Muscle of arm (tissue), 12 donors: ENCODE measurements around the gene DENND4A. TPM values are rescaled to one million over a fixed set of nuclear protein-coding genes. Genes with fewer than 3 reads are reported as not detected.
"Not testable (repeated sequence)": the region's sequence is repeated elsewhere in the genome, so short reads cannot be mapped to it uniquely, and the experiment has no call there.

ENCODE experiments used
- DNase-seq: peaks from one replicate; pipeline ENCODE4 v3.0.0-alpha.2; 2013
- polyA plus RNA-seq, 12 donors: library from polyadenylated mRNA; unstranded; fragments of 120-200 nt; gene quantifications; one replicate each; pipeline ENCODE4 v1.2.1, GENCODE V29; 2013; ENCODE audit not compliant: insufficient read length in 12 of 12

DENND4A gene
- polyA plus RNA-seq, 12 donors, result 10.4 to 19.0 (median 14.0) TPM; not detected in 1

DNA sequence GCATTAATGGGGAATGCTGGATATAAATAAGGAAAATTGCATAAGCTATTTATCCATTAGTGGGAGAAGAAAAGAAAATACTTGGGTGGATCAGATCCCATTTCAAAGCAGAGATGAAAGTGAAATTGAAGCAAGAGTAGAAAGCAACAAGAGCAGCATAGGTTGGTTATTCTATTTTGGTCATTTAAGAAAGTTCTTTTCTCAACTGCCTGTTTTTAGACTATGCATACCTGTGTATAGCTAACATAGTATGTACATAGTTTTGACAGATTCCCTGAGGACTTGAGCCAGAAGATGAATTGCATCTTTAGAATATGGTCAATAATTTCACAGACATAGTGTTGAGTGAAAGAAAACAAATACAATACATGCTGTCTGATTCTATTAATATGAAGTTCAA, 29.0 kb upstream of the DENND4A start:
- no peak for DNase-seq

DNA sequence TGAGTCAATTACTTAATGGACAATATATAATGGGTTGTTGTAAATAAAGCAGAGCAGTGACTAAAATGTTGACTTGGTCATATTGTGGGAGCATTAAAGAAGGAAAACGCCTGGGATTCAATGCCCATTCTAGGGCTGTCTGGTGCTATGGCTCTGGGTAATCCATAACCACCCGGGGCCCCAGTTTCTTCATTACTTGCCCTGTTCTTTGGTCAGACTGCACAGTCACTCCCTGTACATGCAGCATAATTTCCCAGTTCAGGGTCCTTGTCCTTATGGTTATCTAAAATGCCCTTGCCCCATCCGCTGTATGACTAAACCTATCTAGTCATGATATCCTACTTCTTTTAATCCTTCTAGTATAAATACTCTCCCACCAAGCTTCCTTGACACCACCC, 27.5 kb upstream of the DENND4A start:
- DNase-seq, result no peak

DNA sequence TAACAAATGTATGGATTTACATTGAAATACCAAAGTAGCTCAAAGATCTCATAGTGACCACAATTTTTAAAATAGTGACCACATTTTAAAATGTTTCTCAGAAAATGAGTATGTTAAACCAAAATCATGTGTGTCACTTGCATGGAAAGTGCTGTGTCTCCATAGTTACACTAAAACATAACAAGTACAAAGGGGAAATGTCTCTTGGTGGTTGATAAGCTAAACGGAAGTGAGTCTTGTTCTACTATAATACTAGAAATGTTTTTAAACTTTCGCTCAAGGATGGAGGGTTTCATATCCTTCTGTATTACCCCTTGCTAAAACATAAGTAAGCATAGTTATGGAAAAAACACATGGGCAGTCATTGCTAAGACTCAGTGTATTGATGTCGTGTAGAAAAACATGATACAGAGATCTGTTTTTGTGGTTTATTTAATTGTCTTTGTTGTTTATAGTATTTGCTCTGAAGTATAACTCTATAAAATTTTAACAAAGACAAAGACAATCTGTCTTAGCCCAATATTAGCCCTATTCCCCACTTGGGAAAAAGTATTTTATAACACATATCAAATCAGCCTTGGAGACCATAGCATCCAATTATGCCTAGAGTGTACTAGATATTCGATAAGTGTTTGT, 27.0 kb upstream of the DENND4A start:
- no peak for DNase-seq

DNA sequence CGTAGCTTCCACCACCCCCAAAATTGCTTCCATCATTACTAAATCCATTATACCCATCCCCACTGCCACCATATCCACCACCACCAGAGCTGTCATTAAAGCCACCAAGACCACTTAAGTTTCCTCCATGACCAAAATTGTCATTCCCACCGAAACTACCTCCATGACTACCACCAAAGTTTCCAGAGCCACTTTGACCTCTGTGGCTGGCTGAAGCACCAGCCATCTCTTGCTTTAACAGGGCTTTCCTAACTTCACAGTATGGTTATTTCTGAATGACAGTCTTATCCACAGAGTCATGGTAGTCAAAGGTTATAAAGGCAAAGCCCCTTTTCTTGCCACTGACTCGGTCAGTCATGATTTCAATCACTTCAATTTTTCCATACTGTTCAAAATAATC, 24.3 kb upstream of the DENND4A start:
- no peak for DNase-seq

DNA sequence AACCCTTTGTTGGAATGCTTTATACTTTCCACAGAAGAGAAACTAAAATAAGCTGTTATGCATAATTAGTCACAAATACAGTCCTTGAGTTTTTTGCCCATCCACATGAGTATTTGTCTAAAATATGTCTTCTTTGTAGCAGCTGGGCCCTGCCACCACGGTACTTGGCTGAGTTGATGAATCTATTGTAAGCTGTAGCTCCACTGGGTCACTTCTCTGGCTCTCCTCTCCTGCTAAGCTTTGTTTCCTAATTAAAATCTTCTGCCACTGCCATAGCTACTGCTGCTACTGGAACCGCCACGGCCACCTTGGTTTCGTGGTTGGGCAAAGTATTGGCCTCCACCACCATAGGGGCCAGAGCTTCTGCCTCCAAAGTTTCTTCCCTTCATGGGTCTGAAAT, 23.9 kb upstream of the DENND4A start:
- DNase-seq, result not testable (repeated sequence)

DNA sequence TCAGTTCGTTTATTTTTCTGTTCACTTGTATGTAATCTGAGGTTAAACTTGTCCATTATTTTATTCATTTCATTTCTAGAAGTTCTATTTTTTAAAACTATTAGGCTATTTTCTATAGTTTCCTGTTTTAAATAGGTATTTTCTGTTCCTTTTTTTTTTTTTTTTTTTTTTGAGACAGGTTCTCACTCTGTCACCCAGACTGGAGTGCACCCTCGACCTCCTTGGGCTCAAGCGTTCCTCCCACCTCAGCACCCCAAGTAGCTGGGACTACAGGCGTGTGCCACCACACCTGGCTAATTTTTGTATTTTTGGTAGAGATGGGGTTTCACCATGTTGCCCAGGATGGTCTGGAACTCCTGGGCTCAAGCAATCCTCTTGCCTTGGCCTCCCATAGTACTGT, 22.2 kb upstream of the DENND4A start:
- DNase-seq, result not testable (repeated sequence)

DNA sequence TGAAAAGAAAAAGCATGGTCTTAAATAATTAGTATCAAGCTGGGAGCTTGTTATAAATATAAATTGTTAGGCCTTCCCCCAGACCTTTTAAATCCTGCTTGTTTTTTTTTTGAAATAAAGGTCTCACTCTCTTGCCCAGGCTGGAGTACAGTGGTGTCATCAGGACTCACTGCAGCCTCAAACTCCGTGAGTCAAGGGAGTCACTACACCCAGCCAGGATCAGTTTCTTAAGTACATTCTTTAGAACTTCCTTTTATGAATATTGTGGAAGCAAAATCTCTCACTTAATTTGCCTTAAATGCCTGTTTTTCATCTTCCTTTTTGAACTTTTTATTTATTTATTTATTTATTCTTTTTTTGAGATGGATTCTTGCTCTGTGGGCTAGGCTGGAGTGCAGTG, 20.8 kb upstream of the DENND4A start:
- no peak for DNase-seq

DNA sequence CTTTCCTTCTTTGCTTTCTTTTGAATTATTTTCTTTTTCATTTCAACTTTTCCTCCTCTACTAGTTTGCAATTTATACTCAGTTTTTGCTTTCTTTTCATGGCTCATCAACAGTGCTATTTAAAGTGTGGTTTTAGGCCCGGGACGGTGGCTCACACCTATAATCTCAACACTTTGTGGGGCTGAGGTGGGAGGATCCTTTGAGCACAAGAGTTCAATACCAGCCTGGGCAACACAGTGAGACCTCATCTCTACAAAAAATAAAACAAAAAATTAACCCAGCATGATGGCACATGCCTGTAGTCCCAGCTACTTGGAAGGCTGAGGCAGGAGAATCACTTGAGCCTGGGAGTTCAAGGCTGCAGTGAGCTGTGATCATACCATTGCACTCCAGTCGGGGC, 20.4 kb upstream of the DENND4A start:
- DNase-seq, result no peak

DNA sequence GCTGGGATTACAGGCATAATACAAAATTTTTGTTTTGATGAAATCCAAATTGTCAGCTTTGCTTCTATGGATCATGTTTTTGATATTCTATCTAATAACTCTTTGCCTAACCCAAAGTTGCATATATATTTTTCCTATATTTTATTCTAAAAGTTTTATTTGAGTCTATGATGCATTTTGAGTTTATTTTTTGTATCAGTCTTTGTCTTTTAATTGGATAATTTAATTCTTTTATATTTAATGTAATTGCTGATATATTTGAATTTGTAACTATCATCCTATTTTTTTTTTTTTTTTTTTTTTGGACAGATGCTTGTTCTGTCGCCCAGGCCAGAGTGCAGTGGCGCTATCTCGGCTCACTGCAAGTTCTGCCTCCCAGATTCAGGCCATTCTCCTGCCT, 19.7 kb upstream of the DENND4A start:
- no peak for DNase-seq

DNA sequence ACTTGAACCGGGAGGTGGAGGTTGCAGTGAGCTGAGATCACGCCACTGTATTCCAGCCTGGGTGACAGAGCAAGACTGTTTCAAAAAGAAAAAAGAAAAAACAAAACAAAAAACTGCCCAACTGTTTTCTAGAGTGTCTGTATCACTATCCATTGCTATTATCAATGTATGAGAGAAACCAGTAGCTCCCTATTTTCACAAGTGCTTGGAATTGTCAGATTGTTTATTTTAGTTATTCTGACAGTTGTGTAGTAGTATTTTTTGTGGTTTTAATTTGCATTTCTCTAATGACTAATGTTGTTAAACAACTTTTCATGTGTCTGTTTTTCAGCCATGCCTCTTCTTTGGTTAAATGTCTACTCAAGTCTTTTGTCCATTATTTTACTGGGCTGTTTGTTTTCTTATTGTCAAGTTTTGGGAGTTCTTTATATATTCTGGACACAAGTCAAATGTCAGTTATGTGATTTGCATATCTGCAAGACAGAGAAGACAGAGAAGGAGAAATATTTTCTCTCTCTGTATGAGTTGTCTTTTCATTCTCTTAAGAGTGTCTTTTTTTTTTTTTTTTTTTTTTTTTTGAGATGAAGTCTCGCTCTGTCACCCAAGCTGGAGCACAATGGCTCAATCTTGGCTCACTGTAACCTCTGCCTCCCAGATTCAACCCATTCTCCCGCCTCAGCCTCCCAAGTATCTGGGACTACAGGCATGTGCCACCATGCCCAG, 19.1 kb upstream of the DENND4A start:
- DNase-seq, result not testable (repeated sequence)

DNA sequence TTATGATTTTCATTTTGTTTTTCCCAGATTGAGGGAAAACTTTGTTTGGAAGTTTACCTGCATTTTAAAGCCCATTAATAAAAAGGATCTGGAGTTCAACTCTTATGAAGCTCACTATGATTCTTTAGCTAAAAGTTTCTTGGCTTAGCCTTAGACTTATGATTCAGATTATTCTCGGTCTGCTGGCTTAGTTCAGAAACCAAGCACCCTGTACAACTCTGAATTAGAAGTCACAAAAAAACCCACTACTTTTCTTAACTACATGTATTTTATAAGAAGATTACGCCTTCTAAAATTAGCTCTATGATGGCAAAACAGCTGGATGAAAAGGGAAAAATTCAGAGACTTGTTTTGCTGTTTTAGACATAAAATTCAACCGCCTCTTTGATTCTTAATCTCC, 14.3 kb upstream of the DENND4A start:
- DNase-seq, result no peak

DNA sequence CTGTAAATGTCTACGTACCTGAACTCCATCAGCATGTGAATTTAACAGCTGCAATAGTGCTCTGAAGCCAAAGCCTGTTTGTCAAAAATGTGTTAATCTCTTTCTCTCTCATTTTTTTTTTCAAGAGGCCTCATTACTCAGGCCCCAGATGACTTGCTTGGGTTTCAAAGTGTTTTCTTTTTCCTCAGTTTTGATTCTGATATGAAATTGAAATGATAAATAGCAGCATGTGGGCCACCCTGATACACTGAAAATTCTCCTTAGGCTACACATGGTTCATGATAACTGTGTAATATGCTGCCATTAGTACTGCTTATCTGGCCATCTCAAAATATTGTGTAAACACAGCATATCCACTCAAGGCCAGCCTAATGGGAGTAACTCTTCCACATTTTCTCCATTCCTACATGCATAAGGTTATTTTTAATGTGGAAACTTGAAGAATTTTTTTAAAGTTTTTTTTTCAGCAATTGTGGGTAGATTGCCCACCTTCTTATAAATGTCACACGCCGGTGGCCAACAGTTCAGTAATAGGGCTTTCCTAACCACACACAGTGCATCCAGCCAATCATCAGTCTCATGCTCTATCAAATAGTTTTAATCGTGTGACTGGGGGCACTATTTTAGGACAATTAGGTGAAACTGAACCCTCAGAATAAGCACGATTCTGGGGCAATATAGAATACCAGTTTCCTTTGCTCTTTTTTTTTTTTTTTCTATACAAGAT, 13.1 kb upstream of the DENND4A start:
- DNase-seq, result no peak

DNA sequence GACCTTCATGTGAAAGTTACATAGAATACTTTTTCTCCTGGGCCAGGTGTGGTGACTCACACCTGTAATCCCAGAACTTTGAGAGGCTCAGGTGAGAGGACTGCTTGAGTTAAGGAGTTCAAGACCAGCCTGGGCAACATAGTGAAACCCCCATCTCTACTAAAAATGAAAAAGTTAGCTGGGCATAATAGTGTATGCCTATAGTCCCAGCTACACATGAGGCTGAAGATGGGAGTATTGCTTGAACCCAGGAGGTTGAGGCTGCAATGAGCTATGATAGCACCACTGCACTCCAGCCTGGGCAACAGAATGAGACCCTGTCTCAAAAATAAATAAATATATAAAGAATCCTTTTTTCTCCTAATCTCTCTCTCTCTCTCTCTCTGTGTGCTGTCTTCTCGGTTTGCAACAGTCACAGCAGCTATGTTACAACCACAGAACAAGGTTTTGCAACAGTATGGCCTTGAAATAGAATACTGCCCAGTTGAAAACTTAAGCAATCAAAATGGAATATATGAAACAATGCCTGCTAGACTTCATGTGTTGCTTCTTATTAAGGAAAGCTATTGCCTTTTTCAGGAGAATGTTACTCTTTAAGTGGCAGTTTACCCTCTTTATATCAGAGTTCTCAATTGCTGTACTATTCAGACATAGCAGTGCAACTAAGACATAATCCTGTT, 12.3 kb upstream of the DENND4A start:
- DNase-seq, result no peak

DNA sequence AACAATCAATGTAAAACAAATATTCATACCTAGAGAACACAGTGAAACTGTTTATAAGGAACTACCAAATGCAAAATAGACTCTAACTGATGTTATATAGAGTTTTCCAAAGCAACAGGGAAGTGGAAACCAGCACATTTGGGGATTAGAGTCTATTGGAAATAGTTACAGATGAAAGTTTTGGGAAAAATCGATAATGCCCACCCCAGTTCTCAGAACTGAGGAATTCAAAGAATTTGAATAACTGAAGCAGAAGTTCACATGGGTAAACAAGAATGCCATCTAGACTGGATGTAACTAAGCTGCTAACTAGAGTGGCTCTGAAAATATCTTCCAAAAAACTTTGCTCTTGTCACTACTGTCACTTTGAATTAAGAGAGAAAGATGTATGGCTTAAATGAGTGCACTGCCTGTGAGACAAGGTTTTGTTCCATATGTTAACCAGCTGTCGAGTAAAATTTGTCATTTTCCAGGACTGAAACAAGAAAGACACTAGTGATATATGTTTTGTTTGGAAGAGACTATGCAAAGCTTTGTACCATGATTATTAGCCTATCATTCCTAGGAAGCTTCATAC, 9.2 kb upstream of the DENND4A start:
- DNase-seq, result no peak

DNA sequence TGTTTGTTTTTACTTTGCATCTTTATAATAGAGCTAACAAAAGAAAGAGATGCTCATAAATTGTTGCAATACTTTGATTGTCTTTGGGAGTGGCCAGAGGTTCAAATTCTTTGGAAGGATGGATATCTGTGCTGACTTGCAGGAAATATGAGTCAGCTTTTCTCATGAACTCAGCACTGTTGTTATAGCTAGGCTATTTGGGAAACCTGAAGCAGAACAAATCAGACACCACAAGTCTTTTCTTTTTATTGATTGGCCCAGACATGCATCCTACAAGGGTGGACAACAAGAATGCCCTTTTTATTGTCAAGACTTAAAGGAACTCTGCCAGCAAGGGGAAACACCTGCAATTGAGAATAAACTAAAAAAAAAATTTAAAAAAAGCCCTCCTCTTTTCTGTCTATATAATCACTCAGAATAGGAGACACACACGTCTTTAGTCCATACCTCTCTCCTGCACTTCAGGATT, 4.6 kb upstream of the DENND4A start:
- no peak for DNase-seq

DNA sequence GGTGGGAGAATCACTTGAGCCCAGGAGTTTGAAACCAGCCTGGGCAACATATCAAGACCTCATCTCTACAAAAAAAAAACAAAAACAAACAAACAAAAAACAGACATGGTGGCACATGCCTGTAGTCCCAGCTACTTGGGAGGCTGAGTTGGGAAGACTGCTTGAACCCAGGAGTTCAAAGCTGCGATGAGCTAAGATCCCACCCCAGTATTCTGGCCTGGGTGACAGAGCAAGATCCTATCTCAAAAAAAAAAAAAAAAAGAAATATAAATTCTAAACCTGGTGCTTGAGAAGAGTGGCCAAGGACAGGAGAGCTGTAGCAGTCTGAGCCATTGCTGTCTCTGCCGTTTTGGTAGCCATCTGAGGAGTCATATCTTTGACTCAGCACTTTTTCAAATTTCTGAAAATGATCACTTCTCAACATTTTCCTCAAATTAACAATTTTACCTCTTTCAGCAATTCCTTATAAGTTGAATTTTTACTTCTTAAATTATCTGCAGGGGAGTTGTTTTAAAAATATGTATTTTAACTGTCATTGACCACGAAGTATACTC, 3.6 kb upstream of the DENND4A start:
- DNase-seq, result no peak

DNA sequence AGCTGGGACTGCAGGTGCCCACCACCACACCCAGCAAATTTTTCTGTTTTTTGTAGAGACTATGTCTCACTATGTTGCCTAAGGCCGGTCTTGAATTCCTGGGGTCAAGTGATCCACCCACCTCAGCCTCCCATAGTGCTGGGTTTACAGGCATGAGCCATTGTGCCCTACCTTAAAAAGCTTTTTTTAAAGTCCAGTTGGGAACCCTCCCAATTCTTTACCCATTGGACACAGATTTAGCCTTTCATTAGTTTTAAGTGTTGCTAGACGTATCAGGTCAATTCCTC, 1.7 kb upstream of the DENND4A start:
- no peak for DNase-seq

DNA sequence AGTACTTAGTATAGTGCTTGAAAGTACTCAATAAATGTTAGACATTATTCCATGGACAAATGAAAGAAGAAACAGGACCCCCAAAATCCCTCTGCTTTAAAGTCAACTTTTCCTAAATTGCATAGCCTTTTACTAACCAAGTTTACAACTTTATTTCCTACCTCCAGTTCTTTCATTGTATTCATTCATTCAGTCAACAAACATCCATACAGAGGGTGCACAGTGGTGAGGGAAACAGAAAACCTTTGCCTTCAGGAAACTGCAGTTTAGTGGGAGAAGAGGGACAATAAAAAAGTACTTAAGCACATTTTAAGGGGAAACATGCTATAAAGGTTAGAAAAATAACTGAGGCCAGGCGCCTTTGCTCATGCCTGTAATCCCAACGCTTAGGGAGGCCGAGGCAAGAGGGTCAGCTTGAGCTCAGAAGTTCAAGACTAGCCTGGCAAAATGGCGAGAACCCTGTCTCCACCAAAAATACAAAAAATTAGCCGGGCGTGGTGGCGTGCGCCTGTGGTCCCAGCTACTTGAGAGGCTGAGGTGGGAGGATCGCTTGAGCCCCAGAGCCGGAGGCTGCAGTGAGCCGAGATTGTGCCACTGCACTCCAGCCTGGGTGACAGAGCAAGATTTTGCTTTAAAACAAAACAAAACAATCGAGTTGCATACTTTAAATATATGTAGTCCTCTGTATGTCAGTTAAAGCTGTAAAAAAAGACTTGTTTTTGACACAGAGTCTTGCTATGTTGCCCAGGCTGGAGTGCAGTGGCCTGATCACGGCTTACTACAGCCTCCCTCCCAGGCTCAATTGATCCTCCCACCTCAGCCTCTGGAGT, 1.1 kb upstream of the DENND4A start:
- DNase-seq, result no peak

DNA sequence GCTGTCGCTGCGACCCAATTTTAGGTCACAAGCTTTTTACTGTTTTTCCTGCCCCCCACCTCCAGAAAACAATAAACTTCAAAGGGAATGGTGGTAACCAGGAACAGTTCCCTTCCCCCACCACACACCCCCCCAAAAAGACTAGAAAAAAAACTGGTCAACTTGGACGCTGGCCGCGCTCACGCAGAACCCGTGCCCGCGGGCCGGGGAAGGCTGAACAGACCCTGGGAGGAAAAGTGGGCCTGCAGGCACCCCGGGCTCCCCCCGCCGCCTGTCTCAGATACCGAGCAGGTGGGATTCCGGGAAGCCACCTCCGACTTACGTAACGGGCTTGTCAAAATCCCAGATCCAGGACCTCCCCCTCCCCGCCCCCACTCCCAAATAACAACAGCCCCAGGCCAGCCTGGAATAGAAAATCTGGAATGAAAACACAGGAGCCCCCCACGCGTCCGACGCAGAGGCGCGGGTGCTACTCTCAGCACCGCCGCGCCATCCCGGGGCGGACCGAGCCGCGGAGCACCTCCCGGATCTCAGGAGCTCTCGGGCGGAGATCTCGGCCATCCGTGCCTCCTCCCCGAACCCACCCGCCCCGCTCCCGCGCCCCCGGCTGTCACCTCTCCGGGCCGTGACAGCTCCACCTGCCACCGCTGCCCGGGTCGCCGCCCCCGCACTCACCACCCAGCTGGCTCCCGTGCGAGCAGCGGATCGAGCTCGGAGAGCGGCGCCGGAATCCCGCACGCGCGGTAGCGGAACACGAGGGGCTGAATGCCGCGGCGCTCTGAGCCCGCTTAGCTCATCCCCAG, 557 bp downstream of the DENND4A start:
- DNase-seq, result peak; percentile 71

DNA sequence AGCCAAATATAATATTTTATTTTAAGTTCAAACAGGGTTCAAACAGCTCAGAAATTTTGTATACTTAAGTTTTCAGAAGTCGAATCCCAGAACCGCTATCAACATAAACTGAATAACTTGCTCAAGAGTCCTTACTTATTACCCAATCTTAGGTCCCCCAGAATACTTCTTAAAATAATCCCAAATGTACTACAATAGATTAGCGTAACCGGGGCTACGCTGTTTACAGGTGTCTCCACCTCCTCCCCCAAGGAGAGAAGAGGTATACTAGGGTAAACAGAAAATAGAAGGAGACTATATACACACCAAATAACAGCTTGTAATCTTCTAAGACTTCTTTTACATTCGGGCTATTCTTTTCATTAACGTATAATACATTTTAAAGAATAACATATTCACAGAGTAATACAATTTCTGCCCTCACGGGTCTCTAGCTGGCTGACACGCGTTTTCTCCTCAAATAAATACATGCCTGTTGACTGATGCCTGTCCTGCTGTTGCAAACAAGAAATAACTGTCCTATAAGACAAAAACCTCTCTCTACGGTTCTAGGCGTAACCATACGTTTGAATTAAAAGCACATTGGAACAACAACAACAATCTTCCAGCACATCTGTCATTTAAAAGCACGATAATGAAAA, 1.3 kb downstream of the DENND4A start:
- peak; percentile 46 for DNase-seq
